Measurements from ENCODE around the gene NTN5. TPM values are rescaled to one million over a fixed set of nuclear protein-coding genes. Genes with fewer than 3 reads are reported as not detected.

The NTN5 gene
- total RNA-seq, 1 experiment from 2014 or later = not detected

GRCh38 chr19:48616041-48616436 lies 56.8 kb downstream of the NTN5 start:
- no peak for DNase-seq (ENCODE audit: low read depth)

- no peak for DNase-seq (ENCODE audit: low read depth)
These were observed 57.4 kb downstream of the NTN5 start for GRCh38 chr19:48615231-48616040.

GRCh38 chr19:48614436-48615230 lies 58.2 kb downstream of the NTN5 start, which contains the start of gene FAM83E:
TSS of gene FAM83E (minus strand) at chr19:48615076. CDS start at chr19:48613372, 1,704 bp downstream.
- DNase-seq (ENCODE audit: low read depth) = no peak

- DNase-seq (ENCODE audit: low read depth) = no peak
These were observed 58.9 kb downstream of the NTN5 start for GRCh38 chr19:48613852-48614435.

GRCh38 chr19:48613024-48613851 lies 59.6 kb downstream of the NTN5 start:
- peak; percentile 77 for DNase-seq (ENCODE audit: low read depth)

- DNase-seq (ENCODE audit: low read depth) = no peak
These were observed 60.9 kb downstream of the NTN5 start for GRCh38 chr19:48611872-48612271.

Other genes with a start within 250 kb of the NTN5 start
- 66.9 and 70.5 TPM in 2 replicates for gene GRWD1, start 227.0 kb downstream of the NTN5 start, total RNA-seq (2014; rRNA removed)
- gene KCNJ14, start 217.4 kb downstream of the NTN5 start, total RNA-seq (2014; rRNA removed) = 0.52 and 0.71 TPM in 2 replicates
- gene CYTH2, start 203.6 kb downstream of the NTN5 start, total RNA-seq (2014; rRNA removed) = 37.7 and 61.0 TPM in 2 replicates
- 0.06 and 0.13 TPM in 2 replicates for gene LMTK3, start 161.2 kb downstream of the NTN5 start, total RNA-seq (2014; rRNA removed)
- not detected in 2 replicates for gene SULT2B1, start 120.8 kb downstream of the NTN5 start, total RNA-seq (2014; rRNA removed)
- not detected in 2 replicates for gene SPACA4, start 66.3 kb downstream of the NTN5 start, total RNA-seq (2014; rRNA removed)
- gene FAM83E, start 57.9 kb downstream of the NTN5 start, total RNA-seq (2014; rRNA removed) = not detected in 2 replicates
- 1,651 and 2,205 TPM in 2 replicates for gene RPL18, start 53.8 kb downstream of the NTN5 start, total RNA-seq (2014; rRNA removed)
- gene SPHK2, start 53.5 kb downstream of the NTN5 start, total RNA-seq (2014; rRNA removed) = 13.3 and 16.2 TPM in 2 replicates
- gene DBP, start 35.6 kb downstream of the NTN5 start, total RNA-seq (2014; rRNA removed) = 2.9 and 4.8 TPM in 2 replicates
- gene CA11, start 26.8 kb downstream of the NTN5 start, total RNA-seq (2014; rRNA removed) = 0.83 and 2.4 TPM in 2 replicates
- not detected in 2 replicates for gene FUT2, start 23.0 kb upstream of the NTN5 start, total RNA-seq (2014; rRNA removed)
- gene MAMSTR, start 46.7 kb upstream of the NTN5 start, total RNA-seq (2014; rRNA removed) = 2.4 and 3.5 TPM in 2 replicates
- 0.11 and 0.26 TPM in 2 replicates for gene RASIP1, start 67.6 kb upstream of the NTN5 start, total RNA-seq (2014; rRNA removed)
- gene IZUMO1, start 73.9 kb upstream of the NTN5 start, total RNA-seq (2014; rRNA removed) = not detected in 2 replicates
- not detected in 2 replicates for gene FUT1, start 79.6 kb upstream of the NTN5 start, total RNA-seq (2014; rRNA removed)
- gene FGF21, start 82.5 kb upstream of the NTN5 start, total RNA-seq (2014; rRNA removed) = not detected in 2 replicates
- gene BCAT2, start 138.0 kb upstream of the NTN5 start, total RNA-seq (2014; rRNA removed) = 23.8 and 26.5 TPM in 2 replicates
- gene HSD17B14, start 163.5 kb upstream of the NTN5 start, total RNA-seq (2014; rRNA removed) = not detected in 2 replicates
- gene PLEKHA4, start 195.6 kb upstream of the NTN5 start, total RNA-seq (2014; rRNA removed) = 21.3 and 27.8 TPM in 2 replicates
- 55.7 and 58.2 TPM in 2 replicates for gene PPP1R15A, start 199.4 kb upstream of the NTN5 start, total RNA-seq (2014; rRNA removed)
- not detected in 2 replicates for gene TULP2, start 225.7 kb upstream of the NTN5 start, total RNA-seq (2014; rRNA removed)
- 213 and 221 TPM in 2 replicates for gene NUCB1, start 227.3 kb upstream of the NTN5 start, total RNA-seq (2014; rRNA removed)